Measurements from ENCODE around the gene BTF3.

DNA sequence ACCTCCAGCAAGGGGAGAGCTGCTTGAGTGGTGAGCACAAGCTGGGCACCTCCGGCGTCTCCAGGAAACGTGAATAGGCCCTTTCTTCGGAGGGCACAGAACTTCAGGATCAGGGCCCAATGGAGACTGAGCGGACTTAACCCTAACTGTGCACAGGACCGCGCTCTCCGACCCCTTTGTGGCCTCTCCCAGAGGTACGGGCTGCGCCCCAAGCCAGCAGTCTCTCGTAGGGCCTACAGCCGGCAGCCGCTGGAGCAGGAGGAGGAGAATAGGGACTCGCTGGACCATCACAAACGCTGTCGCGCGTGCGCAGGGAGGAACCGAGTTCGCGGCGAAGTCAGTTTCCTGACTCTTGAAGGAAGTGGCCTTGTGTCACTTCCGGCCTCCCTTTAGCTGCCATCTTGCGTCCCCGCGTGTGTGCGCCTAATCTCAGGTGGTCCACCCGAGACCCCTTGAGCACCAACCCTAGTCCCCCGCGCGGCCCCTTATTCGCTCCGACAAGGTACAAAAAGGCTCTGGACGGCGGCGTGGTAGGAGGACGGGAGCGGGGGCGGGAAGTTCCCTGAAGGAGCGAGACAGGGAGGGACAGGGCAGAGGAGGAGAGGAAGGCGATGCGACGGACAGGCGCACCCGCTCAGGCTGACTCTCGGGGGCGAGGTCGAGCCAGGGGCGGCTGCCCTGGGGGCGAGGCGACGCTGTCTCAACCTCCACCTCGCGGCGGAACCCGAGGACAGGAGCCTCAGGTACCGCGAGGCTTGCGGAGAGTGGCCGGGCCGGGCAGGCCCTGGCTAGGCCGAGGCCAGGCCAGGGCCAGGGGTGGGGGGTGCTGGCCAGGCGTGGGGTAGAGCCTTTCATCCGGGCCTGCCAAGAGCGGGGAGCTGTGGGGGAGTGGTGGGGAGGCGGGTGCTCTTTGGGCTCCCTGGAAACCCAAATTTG lies at the start of gene BTF3:
- TF ChIP-seq NFIC (IDR thresholded peaks at IDR 0.05) (no peak), YY1 (IDR thresholded peaks at IDR 0.05; ENCODE audit: low read depth) (peak; percentile 92)
- TF ChIP-seq, protein P1, sequence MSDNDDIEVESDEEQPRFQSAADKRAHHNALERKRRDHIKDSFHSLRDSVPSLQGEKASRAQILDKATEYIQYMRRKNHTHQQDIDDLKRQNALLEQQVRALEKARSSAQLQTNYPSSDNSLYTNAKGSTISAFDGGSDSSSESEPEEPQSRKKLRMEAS (IDR thresholded peaks at IDR 0.05): peak; percentile 88

Measured in Ishikawa (cell line).